Measurements from ENCODE around the gene SPECC1L.

SPECC1L gene

GRCh38 chr22:24417901-24418641 lies 147.4 kb downstream of the SPECC1L start:
- H3K4me2 ChIP-seq: peak overlapping the region; percentile 85
- H3K9ac ChIP-seq: no peak overlapping the region
- no peak overlapping the region for H3K27ac ChIP-seq
- H3K4me3 ChIP-seq: no peak overlapping the region
- no peak for TF ChIP-seq Cebpa-rat (IDR thresholded peaks at IDR 0.05)
- no peaks in the 10 kb centered on the region for H3K27me3 ChIP-seq
- peaks cover 64% of the 10 kb centered on the region for H4K20me1 ChIP-seq
- peaks cover 70% of the 10 kb centered on the region for H3K4me1 ChIP-seq
- peaks cover 34% of the 10 kb centered on the region for H3K36me3 ChIP-seq
- no peaks in the 10 kb centered on the region for H3K9me3 ChIP-seq

GRCh38 chr22:24418786-24419474 lies 148.3 kb downstream of the SPECC1L start:
- TF ChIP-seq Cebpa-rat (IDR thresholded peaks at IDR 0.05): no peak
- Histone ChIP-seq H3K4me1 (peaks cover 70% of the 10 kb centered on the region), H3K9me3 (no peaks in the 10 kb centered on the region; the same call in 1 of the 2 replicates), H4K20me1 (peaks cover 64% of the 10 kb centered on the region), H3K4me3 (no peak overlapping the region), H3K36me3 (peaks cover 26% of the 10 kb centered on the region), H3K9ac (peak overlapping the region; percentile 63; the same call in 1 of the 2 replicates), H3K4me2 (peak overlapping the region; percentile 85), H3K27ac (peak overlapping the region; percentile 75; the same call in 1 of the 2 replicates), H3K27me3 (peaks cover 7% of the 10 kb centered on the region; the same call in 1 of the 2 replicates)

- H3K27ac ChIP-seq: peak overlapping the region; percentile 75
- H3K4me3 ChIP-seq: no peak overlapping the region
- H3K9ac ChIP-seq: peak overlapping the region; percentile 63; the same call in 1 of the 2 replicates
- H3K9me3 ChIP-seq: no peaks in the 10 kb centered on the region; the same call in 1 of the 2 replicates
- no peak for TF ChIP-seq Cebpa-rat (IDR thresholded peaks at IDR 0.05)
- H3K4me2 ChIP-seq: peak overlapping the region; percentile 85
- H4K20me1 ChIP-seq: peaks cover 62% of the 10 kb centered on the region
- peaks cover 70% of the 10 kb centered on the region for H3K4me1 ChIP-seq
- peaks cover 20% of the 10 kb centered on the region for H3K36me3 ChIP-seq
- H3K27me3 ChIP-seq: peaks cover 12% of the 10 kb centered on the region
Observed at GRCh38 chr22:24419475-24419850, 148.8 kb downstream of the SPECC1L start.

- Histone ChIP-seq H3K27me3 (peaks cover 14% of the 10 kb centered on the region), H3K4me1 (peaks cover 64% of the 10 kb centered on the region), H4K20me1 (peaks cover 54% of the 10 kb centered on the region), H3K4me2 (peak overlapping the region; percentile 85), H3K36me3 (peaks cover 12% of the 10 kb centered on the region), H3K9ac (peak overlapping the region; percentile 63), H3K4me3 (no peak overlapping the region), H3K27ac (peak overlapping the region; percentile 75), H3K9me3 (no peaks in the 10 kb centered on the region; the same call in 1 of the 2 replicates)
- TF ChIP-seq Cebpa-rat (IDR thresholded peaks at IDR 0.05): no peak
Observed at GRCh38 chr22:24420072-24420976, 149.7 kb downstream of the SPECC1L start.

GRCh38 chr22:24420977-24421343 lies 150.3 kb downstream of the SPECC1L start:
- H3K4me2 ChIP-seq: peak overlapping the region; percentile 85
- no peak overlapping the region for H3K4me3 ChIP-seq
- H3K27ac ChIP-seq: peak overlapping the region; percentile 75
- no peaks in the 10 kb centered on the region; the same call in 1 of the 2 replicates for H3K9me3 ChIP-seq
- H3K36me3 ChIP-seq: peaks cover 5% of the 10 kb centered on the region; the same call in 1 of the 2 replicates
- H3K4me1 ChIP-seq: peaks cover 64% of the 10 kb centered on the region
- H3K27me3 ChIP-seq: peaks cover 14% of the 10 kb centered on the region
- H4K20me1 ChIP-seq: peaks cover 52% of the 10 kb centered on the region
- H3K9ac ChIP-seq: peak overlapping the region; percentile 63
- no peak for TF ChIP-seq Cebpa-rat (IDR thresholded peaks at IDR 0.05)

GRCh38 chr22:24421428-24421931 lies 150.8 kb downstream of the SPECC1L start:
- H3K9ac ChIP-seq: no peak overlapping the region
- H3K36me3 ChIP-seq: 0 out of 2 replicates have a peak, but pooled peaks cover under 1% of the 10 kb centered on the region
- TF ChIP-seq Cebpa-rat (IDR thresholded peaks at IDR 0.05): no peak
- peaks cover 64% of the 10 kb centered on the region for H3K4me1 ChIP-seq
- H3K27ac ChIP-seq: no peak overlapping the region
- H4K20me1 ChIP-seq: peaks cover 46% of the 10 kb centered on the region
- no peak overlapping the region for H3K4me3 ChIP-seq
- H3K4me2 ChIP-seq: no peak overlapping the region; the same call in 1 of the 2 replicates
- no peaks in the 10 kb centered on the region; the same call in 1 of the 2 replicates for H3K9me3 ChIP-seq
- H3K27me3 ChIP-seq: peaks cover 14% of the 10 kb centered on the region

- no peak overlapping the region for H3K4me2 ChIP-seq
- H3K9ac ChIP-seq: no peak overlapping the region
- H3K9me3 ChIP-seq: no peaks in the 10 kb centered on the region; the same call in 1 of the 2 replicates
- H3K4me1 ChIP-seq: peaks cover 64% of the 10 kb centered on the region
- H3K36me3 ChIP-seq: no peaks in the 10 kb centered on the region
- H4K20me1 ChIP-seq: peaks cover 39% of the 10 kb centered on the region
- H3K4me3 ChIP-seq: no peak overlapping the region
- TF ChIP-seq Cebpa-rat (IDR thresholded peaks at IDR 0.05): no peak
- peaks cover 14% of the 10 kb centered on the region for H3K27me3 ChIP-seq
- no peak overlapping the region for H3K27ac ChIP-seq
Observed at GRCh38 chr22:24422102-24422665, 151.6 kb downstream of the SPECC1L start.

- Histone ChIP-seq H4K20me1 (peaks cover 26% of the 10 kb centered on the region), H3K9ac (no peak overlapping the region), H3K36me3 (no peaks in the 10 kb centered on the region), H3K27ac (no peak overlapping the region), H3K27me3 (peaks cover 14% of the 10 kb centered on the region), H3K4me1 (peaks cover 64% of the 10 kb centered on the region), H3K9me3 (no peaks in the 10 kb centered on the region; the same call in 1 of the 2 replicates), H3K4me3 (no peak overlapping the region), H3K4me2 (no peak overlapping the region)
- no peak for TF ChIP-seq Cebpa-rat (IDR thresholded peaks at IDR 0.05)
Observed at GRCh38 chr22:24423519-24424000, 152.9 kb downstream of the SPECC1L start.

Measured in BLaER1 (cell line).